H1 (cell line): ENCODE measurements around the gene ZNF610.

Experiments used
- CBX8 ChIP-seq: fragments of 300-800, 300-1000 bp; sonication (generic); IDR thresholded peaks from 2 replicates; pipeline ENCODE4 v1.7.1; 2016; ENCODE audit warnings: low read depth, low read length, borderline replicate concordance
- CEBPB ChIP-seq: IDR thresholded peaks from 2 replicates; pipeline ENCODE4 v1.6.1; 2012; ENCODE audit warnings: low read depth, low read length
- CREB1 ChIP-seq: IDR thresholded peaks from 2 replicates; pipeline ENCODE4 v1.6.1; 2012; ENCODE audit warnings: inconsistent platforms
- EGR1 ChIP-seq: IDR thresholded peaks from 2 replicates; pipeline ENCODE4 v1.6.1; 2011; ENCODE audit warnings: low read depth, low read length, borderline replicate concordance
- EP300 ChIP-seq, 2 experiments: IDR thresholded peaks; 1 replicate in 1 of 2; 2 replicates in 1 of 2; pipeline ENCODE4 v1.6.1; 2011 to 2012; ENCODE audit warnings: low read depth in 2 of 2, low read length in 2 of 2, mild to moderate bottlenecking in 2 of 2, borderline replicate concordance in 1 of 2, inconsistent platforms in 1 of 2, moderate library complexity in 1 of 2
- FOSL1 ChIP-seq: IDR thresholded peaks from 2 replicates; pipeline ENCODE4 v1.6.1; 2011; ENCODE audit warnings: mild to moderate bottlenecking, low read depth, low read length, moderate library complexity; ENCODE audit not compliant: insufficient read depth
- NRF1 ChIP-seq: IDR thresholded peaks from 2 replicates; pipeline ENCODE4 v1.6.1; 2011; ENCODE audit warnings: mild to moderate bottlenecking, low read depth, low read length, improper control_type of control experiment
- POLR2AphosphoS5 ChIP-seq: IDR thresholded peaks from 2 replicates; pipeline ENCODE4 v1.6.1; 2011; ENCODE audit warnings: low read depth, low read length
- RAD21 ChIP-seq, 2 experiments: IDR thresholded peaks in 1 of 2; conservative IDR thresholded peaks in 1 of 2; 2 replicates each; pipeline ENCODE4 v1.6.1; 2011; ENCODE audit warnings: low read depth in 2 of 2, low read length in 2 of 2, improper control_type of control experiment in 1 of 2, inconsistent platforms in 1 of 2, mild to moderate bottlenecking in 1 of 2, moderate library complexity in 1 of 2
- RNF2 ChIP-seq: fragments of 200-900, 300-1000 bp; sonication (generic); IDR thresholded peaks from 2 replicates; pipeline ENCODE4 v1.7.1; 2016; ENCODE audit warnings: borderline replicate concordance, low read depth, mild to moderate bottlenecking, antibody characterized with exemption, low read length; ENCODE audit not compliant: poor library complexity, severe bottlenecking; ENCODE audit errors: missing control alignments
- USF2 ChIP-seq: IDR thresholded peaks from 2 replicates; pipeline ENCODE4 v1.6.1; 2011; ENCODE audit warnings: low read length, improper control_type of control experiment
- ZNF274 ChIP-seq: IDR thresholded peaks from 2 replicates; pipeline ENCODE4 v1.7.0; 2012; ENCODE audit warnings: low read length, borderline replicate concordance; ENCODE audit errors: extremely low read depth
- TF ChIP-seq, protein P1 (sequence below): IDR thresholded peaks from 2 replicates; pipeline ENCODE4 v1.6.1; 2011; ENCODE audit warnings: low read depth, mild to moderate bottlenecking, low read length; ENCODE audit not compliant: insufficient read depth
- TF ChIP-seq, protein P2 (sequence below), 3 experiments: IDR thresholded peaks; 1 replicate in 2 of 3; 2 replicates in 1 of 3; pipeline versions ENCODE4 v1.5.1 to v1.6.1; 2011; ENCODE audit warnings: low read length in 3 of 3, mild to moderate bottlenecking in 3 of 3, inconsistent platforms in 2 of 3, low read depth in 1 of 3, moderate library complexity in 1 of 3; ENCODE audit not compliant: insufficient read depth in 1 of 3; ENCODE audit errors: control extremely low read depth in 1 of 3

- TF ChIP-seq ZNF274 (no peak), EP300 (IDR thresholded peaks at IDR 0.05; ENCODE audit: borderline replicate concordance in 1 of 2, low read depth in 2 of 2, low read length in 2 of 2) (no peak), CBX8 (no peak), EGR1 (no peak), FOSL1 (no peak), RAD21 (IDR thresholded peaks at IDR 0.05 in 1 of 2, conservative IDR thresholded peaks at IDR 0.05 in 1 of 2; ENCODE audit: low read depth in 2 of 2, low read length in 2 of 2) (no peak), CEBPB (no peak), POLR2AphosphoS5 (no peak), RNF2 (no peak), USF2 (no peak), NRF1 (no peak), CREB1 (no peak)
- TF ChIP-seq, protein P1, sequence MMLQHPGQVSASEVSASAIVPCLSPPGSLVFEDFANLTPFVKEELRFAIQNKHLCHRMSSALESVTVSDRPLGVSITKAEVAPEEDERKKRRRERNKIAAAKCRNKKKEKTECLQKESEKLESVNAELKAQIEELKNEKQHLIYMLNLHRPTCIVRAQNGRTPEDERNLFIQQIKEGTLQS = no peak
- TF ChIP-seq, protein P2, sequence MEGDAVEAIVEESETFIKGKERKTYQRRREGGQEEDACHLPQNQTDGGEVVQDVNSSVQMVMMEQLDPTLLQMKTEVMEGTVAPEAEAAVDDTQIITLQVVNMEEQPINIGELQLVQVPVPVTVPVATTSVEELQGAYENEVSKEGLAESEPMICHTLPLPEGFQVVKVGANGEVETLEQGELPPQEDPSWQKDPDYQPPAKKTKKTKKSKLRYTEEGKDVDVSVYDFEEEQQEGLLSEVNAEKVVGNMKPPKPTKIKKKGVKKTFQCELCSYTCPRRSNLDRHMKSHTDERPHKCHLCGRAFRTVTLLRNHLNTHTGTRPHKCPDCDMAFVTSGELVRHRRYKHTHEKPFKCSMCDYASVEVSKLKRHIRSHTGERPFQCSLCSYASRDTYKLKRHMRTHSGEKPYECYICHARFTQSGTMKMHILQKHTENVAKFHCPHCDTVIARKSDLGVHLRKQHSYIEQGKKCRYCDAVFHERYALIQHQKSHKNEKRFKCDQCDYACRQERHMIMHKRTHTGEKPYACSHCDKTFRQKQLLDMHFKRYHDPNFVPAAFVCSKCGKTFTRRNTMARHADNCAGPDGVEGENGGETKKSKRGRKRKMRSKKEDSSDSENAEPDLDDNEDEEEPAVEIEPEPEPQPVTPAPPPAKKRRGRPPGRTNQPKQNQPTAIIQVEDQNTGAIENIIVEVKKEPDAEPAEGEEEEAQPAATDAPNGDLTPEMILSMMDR (IDR thresholded peaks at IDR 0.05; ENCODE audit: control extremely low read depth in 1 of 3, insufficient read depth in 1 of 3, low read depth in 1 of 3, low read length in 3 of 3) = no peak; a peak in 1 of 4 replicates
Observed at GRCh38 chr19:52336791-52337381, 843 bp downstream of the ZNF610 start.
